CD4-positive, alpha-beta T cell treated with Interleukin-1 beta for 1 hour (primary cell): ENCODE measurements around the gene EIF3J.
"Not testable (repeated sequence)": the region's sequence is repeated elsewhere in the genome, so short reads cannot be mapped to it uniquely, and the experiment has no call there.

Source experiments
- DNase-seq, 2 donors: peaks; one replicate each; pipeline ENCODE4 v3.0.0-alpha.2; 2020 to 2022

The EIF3J gene

DNA sequence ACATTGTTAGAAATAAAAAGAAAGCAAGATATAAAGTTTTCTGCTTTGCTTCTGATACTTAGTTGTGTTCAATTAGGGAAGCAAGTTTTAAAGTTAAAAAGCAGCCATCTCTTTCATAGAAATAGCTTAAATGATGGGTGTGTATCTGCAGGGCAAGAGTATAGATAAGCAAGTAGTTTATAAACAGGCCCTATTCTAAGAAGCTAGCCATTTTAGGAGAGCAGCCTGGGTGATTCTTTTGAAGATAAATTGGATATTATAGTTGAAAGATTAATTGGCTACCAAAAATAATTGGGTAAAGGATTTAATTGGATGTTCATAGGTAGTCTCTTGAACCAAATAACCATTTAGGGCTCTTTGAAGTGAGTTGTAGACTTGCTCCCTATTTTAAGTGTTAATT is 5.6 kb downstream of the EIF3J start:
- no peak for DNase-seq

DNA sequence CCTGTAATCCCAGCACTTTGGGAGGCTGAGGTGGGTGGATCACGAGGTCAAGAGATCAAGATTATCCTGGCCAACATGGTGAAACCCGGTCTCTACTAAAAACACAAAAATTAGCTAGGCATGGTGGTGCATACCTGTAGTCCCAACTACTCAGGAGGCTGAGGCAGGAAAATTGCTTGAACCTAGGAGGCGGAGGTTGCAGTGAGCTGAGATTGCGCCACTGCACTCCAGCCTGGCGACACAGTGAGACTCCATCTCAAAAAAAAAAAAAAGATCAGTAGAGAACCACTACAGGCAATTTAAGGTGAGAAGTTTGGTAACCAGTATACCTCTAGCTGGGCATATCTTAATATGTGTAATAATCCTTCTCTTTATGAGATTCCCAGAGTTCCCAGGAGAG is 7.8 kb downstream of the EIF3J start:
- not testable (repeated sequence) for DNase-seq

DNA sequence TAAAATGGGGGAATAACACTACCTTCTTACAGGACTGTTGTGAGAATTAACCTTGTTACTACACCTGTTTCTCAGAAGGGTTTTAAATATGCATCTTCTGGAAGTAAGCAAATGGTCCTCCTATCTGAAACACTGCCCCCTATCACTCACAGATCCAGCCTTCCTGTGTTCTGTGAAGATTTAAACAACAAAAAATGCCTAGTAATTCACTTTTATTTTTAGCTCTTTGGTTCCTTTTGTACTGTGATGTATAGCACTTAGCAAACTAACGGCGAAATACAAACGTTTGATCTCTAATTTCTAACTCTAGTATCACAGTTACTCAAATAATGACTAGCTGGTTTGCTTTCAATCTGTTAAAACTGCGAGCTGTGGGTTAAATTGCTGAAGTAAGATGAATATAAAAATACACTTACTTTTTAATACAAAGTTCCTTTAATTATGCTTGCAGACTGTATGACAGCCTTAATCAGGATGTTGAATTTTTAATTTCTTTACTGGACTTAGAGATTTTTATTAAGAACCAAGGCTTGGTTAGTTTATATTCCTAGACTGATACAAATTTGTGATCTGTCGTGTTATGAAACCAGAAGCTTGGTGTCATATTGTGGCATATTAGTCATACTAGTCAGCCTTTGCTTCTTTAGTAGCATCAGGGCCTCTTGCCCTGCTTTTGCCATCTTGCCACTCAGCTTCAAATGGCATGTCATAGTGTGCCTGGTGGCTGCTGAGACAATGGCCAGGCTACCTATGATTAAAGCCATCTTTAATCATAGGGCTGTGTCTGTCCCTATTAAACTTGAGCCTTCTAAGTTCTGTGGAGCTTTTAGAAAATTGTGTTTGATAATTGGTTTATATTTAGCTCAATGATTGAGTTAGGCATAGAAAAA is 9.2 kb downstream of the EIF3J start:
- DNase-seq: peak in 1 of 2 donors; percentile 30

DNA sequence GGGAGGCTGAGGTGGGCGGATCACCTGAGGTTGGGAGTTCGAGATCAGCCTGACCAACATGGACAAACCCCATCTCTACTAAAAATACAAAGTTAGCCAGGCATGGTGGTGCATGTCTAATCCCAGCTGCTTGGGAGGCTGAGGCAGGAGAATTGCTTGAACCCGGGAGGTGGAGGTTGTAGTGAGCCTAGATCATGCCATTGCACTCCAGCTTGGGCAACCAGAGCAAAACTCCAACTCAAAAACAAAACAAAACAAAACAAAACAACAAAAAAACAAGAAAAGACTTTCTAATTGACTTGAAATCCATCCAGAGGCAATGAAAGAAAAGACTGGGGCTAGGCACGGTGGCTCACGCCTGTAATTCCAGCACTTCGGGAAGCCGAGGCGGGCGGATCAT is 12.2 kb downstream of the EIF3J start:
- not testable (repeated sequence) for DNase-seq

DNA sequence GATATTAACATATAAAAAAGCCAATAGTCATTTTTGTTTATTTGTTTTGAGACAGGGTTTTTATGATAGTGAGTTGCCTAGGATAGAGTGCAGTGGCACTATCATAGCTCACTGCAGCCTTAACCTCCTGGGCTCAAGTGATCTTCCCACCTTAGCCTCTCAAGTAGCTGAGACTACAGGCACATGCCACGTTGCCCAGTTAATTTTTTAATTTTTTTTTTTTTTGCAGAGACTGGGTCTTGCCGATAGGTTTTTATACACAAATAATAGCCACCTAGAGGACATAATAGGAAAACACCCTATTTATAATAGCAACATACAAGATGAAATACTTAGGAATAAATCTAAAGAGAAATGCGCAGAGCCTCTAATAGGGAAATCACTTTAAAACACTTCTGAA is 13.3 kb downstream of the EIF3J start:
- peak in 1 of 2 donors; percentile 23 for DNase-seq

DNA sequence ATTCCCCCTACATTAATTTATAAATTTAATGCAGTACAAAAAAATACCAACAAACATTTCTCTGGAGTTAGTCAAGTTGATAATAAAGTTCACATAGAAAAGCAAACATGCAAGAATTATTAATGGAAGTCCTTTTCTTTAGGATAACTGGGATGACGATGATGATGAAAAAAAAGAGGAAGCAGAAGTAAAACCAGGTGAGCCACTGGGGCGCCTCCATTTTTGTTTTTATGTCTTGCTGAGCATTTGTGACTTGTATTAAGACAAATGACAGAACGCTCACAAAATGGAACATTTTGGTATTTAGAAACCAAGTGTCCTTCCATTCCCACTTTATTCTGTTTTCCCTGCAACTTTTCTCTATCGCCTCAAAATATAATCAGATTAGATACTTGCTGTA is 13.8 kb downstream of the EIF3J start:
- no peak for DNase-seq

DNA sequence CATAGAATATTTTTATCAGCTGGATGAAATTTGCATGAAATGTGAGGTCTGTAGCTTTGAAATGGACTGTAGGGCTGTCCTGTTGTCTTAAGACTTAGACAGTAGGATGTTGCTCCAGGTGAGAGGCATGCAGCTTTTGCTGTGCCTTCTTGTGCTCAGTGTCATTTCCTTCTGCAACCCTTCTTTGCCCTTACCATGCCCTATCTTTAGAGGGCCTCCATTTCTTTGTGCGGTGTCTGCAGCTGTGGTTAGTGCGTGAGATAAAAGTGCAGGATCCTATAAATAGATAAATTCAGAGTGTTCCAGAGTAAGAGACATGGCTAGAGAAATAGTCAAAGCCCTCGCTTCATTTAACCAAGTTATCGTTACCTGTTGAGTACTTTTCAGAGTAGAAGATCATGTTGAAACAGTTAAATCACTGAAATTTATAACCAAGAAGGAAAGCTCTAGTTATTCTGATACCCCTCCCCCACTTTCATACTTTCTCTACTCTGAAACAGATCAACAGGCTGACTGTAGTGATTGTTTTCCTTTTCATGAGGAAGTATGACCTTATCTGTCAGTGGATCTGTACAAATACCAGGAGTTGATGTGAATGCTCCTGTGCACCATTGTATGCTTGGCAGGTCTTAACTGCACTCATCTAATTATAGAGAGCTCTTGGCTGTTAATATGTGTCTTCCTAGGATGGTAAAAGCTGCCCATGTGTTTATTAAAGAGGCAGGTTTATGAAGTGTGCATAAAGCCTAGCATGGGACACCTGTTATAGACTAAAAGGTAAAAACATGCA is 18.2 kb downstream of the EIF3J start:
- DNase-seq: no peak

DNA sequence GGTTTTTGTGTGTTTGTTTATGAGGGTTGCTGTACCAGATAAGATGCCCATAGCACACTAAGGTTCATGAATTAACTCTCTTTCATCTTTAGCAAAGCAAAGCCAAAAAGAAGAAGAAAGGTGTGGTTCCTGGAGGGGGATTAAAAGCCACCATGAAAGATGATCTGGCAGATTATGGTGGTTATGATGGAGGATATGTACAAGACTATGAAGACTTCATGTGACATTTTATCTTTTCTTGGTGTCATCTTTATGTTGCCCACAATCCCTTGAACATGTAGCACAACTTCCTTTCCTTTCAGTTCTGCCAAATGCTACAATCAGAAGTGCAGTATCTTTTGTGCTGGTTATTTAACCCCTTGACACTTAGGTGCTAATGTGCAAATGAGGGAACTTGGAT is 24.0 kb downstream of the EIF3J start:
- DNase-seq: not testable (repeated sequence)

DNA sequence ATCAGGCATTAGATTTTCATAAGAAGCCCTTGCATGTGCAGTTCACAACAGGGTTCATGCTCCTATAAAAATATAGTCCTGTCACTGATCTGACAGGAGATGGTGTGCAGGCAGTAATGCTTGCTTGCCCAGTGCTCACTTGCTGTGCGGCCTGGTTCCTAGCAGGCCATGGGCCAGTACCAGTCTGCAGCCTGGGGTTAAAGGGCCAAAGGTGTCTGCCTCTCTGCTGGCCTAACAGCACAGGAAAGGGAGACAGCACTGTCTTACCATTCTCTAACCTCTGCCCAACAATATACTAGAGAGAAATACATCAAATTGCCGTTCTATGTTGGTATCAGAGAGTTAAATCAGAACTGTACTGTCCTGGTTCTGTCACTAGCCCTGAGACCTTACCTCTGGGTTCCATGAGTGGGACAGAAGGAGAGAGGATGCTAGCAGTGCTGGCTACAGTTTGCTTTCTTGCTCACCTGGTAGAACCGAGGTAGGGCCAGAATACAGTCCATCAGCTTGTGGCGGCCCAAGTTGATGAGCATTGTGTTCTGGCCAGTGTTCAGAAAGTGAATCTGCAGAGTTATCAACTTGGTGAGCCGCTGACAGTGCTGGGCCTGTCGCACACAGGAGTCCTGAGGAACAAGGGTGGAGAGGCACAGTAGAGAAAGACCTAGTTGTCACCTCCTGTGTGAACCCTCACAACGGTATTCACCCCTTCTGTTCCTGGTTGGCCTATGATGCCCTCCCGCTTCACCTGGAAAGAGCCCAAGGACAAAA is 28.6 kb downstream of the EIF3J start:
- no peak for DNase-seq

DNA sequence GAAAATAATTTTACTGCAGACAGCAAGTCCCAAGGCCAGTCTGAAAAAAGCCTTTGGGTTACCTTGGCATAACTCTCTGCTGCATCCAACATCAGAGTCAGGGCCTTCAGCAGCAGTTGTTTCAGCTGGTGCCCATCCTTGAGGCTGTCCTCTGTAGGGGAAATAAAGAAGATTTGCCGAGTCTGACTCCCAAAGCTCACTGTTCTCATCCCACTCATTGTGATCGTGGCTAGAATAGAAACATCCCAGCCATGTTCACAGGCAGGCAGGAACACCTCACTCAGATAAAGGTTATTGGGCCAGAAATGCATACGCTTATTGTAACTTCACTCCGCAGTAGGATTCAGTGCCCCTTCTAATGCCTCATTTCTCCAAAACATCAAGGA is 29.2 kb downstream of the EIF3J start:
- DNase-seq: no peak

DNA sequence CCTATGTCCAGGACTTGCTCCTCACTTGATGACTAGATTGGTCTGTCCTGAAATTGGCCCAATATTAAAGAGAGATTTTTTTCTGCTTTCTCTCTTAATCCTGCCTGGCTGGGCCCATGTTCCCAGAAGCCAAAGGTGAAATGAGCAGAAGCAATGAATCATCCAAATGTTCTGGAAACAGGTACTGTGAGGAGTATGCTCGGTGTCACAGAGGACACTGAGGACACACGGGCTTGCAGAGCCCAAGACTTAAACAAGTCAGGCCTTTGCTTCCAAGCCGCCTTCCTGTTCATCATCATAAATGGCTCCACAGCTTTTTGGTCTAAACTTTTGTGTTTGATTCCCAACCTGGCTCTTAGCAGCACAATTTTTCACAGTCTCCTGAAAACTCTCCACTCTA is 31.4 kb downstream of the EIF3J start:
- no peak for DNase-seq

DNA sequence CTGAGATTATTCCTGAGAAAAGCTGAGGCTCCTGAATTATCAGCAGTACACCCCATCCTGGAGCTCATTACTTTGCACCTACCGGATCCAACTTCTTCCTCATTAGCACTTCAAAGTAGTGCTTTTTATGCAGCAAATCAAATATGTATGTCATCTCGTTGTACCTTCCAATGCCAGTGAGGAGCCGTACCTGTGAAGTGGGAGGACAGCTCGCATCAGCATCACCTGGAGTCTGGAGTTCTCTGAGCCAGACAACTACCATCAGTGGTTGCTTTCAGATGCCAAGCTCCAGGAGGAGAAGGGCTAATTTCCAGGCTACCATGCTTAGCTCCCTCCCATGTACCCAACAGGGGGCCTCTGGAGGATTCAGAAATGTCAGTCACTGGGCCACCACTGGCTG is 32.4 kb downstream of the EIF3J start:
- no peak for DNase-seq

DNA sequence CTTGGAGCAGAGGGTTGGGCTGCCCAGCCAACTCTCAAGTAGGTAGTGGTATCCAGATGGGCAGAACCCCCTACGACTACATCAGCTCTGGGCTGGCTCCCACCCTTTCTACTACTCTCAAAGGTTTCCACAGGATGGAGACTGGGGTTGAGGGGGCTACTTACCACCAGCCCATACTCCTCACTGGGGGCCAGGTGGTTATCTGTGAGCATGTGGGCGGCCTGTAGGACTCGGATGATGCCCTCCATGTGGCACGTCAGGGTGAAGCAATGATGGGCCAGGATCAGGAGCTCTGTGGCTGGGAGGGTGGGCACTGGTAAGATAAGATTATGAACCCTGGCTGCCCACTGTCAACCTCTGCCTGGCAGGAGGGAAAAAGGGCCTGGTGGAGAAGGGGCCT is 33.4 kb downstream of the EIF3J start:
- no peak for DNase-seq

DNA sequence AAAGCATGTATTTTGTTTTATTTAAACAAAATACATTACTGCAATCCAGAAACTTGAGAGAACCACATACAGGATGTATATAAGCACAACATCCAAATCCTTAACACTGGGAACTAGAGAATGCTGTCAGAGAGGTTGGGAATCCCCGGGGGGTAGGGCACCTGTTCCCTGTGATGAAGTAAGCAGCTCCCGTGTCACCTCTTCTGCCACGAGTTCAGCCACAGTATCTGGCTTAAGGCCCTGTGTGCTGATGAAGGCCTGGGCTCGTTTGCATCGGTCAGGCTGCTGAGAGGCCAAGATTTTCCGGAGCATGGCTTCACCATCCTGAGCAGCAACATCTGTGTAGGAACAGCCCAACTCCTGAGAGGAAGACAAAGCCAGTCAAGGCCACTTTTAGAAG is 36.4 kb downstream of the EIF3J start:
- no peak for DNase-seq

DNA sequence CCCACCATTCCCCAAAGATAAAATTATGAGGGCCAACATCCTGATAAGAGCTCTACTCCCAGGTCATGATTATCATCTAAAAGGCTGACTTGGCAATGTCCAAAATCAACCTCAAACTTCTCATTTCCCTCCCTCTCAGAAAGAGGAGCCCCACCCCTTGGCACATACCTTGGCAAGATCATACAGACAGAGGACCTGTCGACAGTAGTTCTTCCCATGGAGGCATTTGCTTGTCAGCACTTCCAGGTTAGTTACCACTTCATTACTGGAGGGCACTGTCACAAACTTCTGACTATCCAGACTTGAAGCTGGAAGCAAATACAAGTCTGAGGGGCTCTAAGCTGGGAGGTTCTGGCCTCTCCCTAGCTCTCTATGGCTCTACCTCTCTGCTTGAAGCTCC is 37.8 kb downstream of the EIF3J start:
- DNase-seq: no peak

DNA sequence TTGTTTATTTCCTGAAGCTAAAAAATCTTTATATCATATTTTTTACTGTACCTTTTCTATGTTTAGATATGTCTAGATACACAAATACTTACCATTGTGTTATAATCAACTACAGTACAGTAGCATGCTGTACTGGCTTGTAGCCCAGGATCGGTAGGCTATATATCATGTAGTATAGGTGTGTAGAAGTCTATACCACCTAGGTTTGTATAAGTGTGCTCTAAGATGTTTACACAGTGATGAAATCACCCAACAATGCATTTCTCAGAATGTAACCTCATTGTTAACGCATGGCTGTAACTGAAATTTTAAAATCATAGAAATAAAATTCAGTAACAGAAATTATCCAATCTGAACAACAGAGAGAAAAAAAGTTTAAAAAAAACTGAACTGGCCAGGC is 43.2 kb downstream of the EIF3J start:
- DNase-seq: no peak

DNA sequence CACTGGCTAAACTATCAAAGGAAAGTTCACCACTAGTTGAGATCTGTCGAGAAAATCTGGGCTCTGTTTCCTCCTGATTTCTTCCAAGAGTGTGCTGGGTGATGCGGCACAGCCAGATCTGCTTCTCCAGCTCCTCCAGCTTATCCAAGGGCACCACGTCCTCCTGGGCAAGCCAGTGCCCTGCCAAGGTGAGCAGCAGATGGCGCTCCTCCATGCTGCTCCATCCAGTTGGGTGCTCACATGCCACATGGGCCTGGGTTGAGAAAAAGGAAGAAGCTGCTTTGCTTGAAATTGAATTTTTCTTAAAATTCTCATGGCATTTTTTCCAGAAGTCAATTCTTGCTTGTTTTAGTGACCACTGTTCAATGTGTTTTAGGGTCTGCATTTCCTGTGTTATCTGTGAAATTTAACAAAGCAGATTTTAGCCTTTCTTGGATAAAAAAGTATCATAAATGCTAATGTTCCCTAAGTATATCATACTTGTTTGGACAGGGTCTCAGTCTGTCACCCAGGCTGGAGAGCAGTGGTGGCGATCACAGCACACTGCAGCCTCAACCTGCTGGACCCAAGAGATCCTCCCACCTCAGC is 47.3 kb downstream of the EIF3J start:
- DNase-seq: peak; percentile 61 to 64

DNA sequence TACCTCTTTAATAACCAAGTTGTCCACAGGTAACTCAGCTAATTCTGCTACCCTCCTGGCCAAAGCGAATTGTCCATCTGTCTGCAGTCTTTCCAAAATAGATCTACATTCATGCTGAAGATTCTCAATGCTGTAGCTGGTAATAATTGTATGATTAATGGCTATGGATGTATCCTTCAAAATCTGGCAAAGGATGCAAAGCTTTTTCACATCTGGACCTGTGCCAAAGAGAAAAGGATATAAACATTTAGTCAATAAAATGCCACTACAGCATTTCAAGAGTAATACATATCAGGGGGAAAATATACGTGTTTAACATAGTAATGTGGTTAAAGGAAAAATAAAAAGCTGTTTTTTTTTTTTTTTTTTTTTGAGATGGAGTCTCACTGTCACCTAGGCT is 48.7 kb downstream of the EIF3J start:
- no peak for DNase-seq

DNA sequence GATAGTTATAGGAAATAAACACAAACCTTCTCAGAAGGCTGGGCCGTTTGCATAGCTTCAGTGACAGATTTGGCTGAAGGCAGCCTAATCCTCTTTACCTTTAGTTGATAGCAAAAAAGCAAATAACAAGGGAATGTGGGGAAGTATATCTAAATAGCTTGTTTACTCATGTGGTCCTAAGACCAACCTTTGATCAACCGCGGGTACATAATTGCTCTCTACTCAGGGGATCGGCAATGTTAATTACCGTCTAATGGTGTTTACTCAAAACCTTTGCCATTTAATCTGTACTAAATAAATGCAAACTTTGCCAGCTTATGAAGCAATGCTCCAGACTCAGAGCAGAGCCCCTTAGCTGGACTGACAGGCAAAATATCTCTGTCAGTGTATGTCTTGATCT is 51.6 kb downstream of the EIF3J start:
- DNase-seq: no peak

DNA sequence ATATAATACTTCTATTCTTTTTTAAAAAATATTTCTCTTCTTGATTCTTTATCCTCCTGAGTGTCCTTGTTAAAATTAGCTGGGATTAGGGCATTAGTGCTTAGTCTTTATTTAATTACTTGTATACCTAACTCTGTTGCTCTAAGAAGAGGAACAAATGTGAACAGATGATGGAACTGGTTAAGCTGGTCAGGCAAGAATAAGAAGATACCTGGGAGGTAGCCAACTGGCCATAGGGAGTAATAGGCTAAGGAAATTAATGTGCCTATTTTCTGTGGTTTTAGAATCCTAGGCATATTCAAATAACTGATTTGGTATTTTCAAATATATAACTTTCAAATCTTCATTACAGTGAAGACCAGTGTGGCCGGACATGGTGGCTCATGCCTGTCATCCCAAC is 54.4 kb downstream of the EIF3J start:
- DNase-seq: no peak

DNA sequence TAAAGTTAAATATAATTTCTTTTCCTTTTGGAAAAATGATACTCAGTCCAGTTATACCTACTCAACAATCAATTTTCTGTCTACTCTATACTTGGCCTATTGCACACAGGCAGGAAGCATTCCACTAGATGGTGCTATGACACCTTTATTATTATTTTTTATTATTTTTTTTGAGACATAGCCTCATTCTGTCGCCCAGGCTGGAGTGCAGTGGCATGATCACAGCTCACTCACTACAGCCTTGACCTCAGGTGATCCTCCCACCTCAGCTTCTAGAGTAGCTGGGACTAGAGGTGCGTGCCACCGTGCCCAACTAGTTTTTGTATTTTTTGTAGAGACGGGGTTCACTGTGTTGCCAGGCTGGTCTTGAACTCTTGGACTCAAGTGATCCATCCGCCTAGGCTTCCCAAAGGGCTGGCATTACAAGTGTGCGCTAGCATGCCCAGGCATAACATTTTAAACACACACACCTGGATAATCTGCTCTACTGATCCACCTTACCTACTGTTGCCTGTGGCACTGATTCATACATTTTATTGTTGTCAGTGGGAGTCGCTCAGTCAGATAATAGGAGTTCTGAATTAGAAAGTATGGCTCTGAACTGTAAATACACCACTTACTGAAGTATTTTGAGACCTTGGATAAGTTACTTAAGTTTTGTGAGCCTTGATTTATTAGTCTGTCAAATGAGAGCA is 56.2 kb downstream of the EIF3J start:
- DNase-seq: peak; percentile 20 to 67

DNA sequence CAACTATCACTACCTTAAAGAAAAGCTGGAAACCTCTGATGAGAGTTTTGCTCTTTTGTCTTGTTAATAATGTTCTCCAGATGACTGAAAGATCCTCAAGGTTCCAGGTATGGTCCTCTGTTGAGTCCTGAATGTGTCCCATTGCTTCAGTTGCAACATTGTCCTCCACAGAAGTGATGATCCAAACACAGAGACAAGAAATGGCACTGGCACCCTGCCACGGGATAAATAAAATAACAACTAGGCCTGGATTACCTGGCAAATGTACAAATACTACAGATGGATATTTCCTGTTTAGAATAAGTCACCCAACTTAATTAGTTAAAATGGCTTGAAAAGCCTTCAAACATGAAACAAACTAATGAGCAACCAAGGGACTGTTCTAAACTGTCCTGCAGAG is 58.3 kb downstream of the EIF3J start:
- no peak for DNase-seq
